Endothelial cell of umbilical vein (primary cell): ENCODE measurements around the gene CKS1B. TPM values are rescaled to one million over a fixed set of nuclear protein-coding genes. Genes with fewer than 3 reads are reported as not detected.
A peak's percentile ranks its signal among the peaks of the same experiment; 100 is the strongest.

Source experiments
- BruUV-seq: library from RNA; stranded (reverse); fragments of 400-500 nt; replicated peaks from 2 replicates; lab custom pipeline; 2021; lab: Mats Ljungman, UMichigan
- CTCF ChIA-PET: fragments of 300-600, 350-600 bp; sonication (Branson Sonifier 250); formaldehyde crosslinking; loops from one replicate; lab custom pipeline; 2021; ENCODE audit warnings: antibody characterized with exemption, inconsistent platforms; lab: Charles Lee
- POLR2A ChIA-PET: fragments of 300-600, 350-600 bp; sonication (Branson Sonifier 250); formaldehyde crosslinking; loops from one replicate; lab custom pipeline; 2021; ENCODE audit warnings: antibody characterized with exemption, inconsistent platforms; lab: Charles Lee
- DNase-seq: peaks from one replicate; pipeline ENCODE4 v3.0.0-alpha.2; 2011; ENCODE audit warnings: low read depth, low spot score
- FAIRE-seq: peaks from 2 replicates; lab custom pipeline; 2011; peaks lifted over from hg19 to GRCh38; lab: Jason Lieb, UNC
- H2AFZ ChIP-seq: 2 replicates; pipeline ENCODE4 v1.6.0; 2012; ENCODE audit warnings: low read depth, low read length, control low read depth, inconsistent platforms
- H3K27ac ChIP-seq: 2 replicates; pipeline ENCODE4 v1.5.1; 2011; ENCODE audit warnings: low read depth, mild to moderate bottlenecking, control low read depth, low read length, moderate library complexity; ENCODE audit not compliant: insufficient read depth
- H3K27me3 ChIP-seq, 2 experiments: 2 replicates each; pipeline versions ENCODE4 v1.6.0 to v1.6.1; 2011; ENCODE audit warnings: low read length in 2 of 2, mixed read lengths in 1 of 2; ENCODE audit not compliant: control insufficient read depth in 2 of 2, insufficient read depth in 2 of 2
- H3K36me3 ChIP-seq, 2 experiments: 2 replicates in 1 of 2; 3 replicates in 1 of 2; pipeline ENCODE4 v1.5.1; 2011; ENCODE audit warnings: low read length in 2 of 2, mild to moderate bottlenecking in 1 of 2, moderate library complexity in 1 of 2; ENCODE audit not compliant: control insufficient read depth in 2 of 2, insufficient read depth in 2 of 2; ENCODE audit errors: extremely low read depth in 1 of 2
- H3K4me1 ChIP-seq: 3 replicates; pipeline ENCODE4 v1.5.1; 2011; ENCODE audit warnings: mild to moderate bottlenecking, low read length; ENCODE audit not compliant: control insufficient read depth, insufficient read depth; ENCODE audit errors: extremely low read depth
- H3K4me2 ChIP-seq: 2 replicates; pipeline ENCODE4 v1.6.1; 2011; ENCODE audit warnings: low read length, control low read depth, mixed read lengths; ENCODE audit not compliant: insufficient read depth
- H3K4me3 ChIP-seq, 3 experiments: fragments of 200-600 bp in 1 of 3; sonication (generic), shearing (Covaris generic) in 1 of 3; replicated peaks in 1 of 3; 2 replicates each; pipeline ENCODE4 v1.5.1; 2011 to 2016; ENCODE audit warnings: control low read depth in 3 of 3, low read length in 3 of 3, mild to moderate bottlenecking in 2 of 3, inconsistent platforms in 1 of 3, low read depth in 1 of 3, moderate library complexity in 1 of 3; ENCODE audit not compliant: insufficient read depth in 1 of 3
- H3K79me2 ChIP-seq: 2 replicates; pipeline ENCODE4 v1.6.0; 2012; ENCODE audit warnings: low read length, inconsistent platforms; ENCODE audit not compliant: control insufficient read depth, insufficient read depth
- H3K9ac ChIP-seq: replicated peaks from 2 replicates; pipeline ENCODE3; 2011; ENCODE audit warnings: low read length, control low read depth; ENCODE audit not compliant: insufficient read depth; ENCODE audit errors: extremely low read depth
- H3K9me1 ChIP-seq: replicated peaks from 3 replicates; pipeline ENCODE4 v1.6.0; 2011; ENCODE audit warnings: mild to moderate bottlenecking, low read length; ENCODE audit not compliant: control insufficient read depth, insufficient read depth; ENCODE audit errors: extremely low read depth
- H3K9me3 ChIP-seq: replicated peaks from 2 replicates; pipeline ENCODE4 v1.5.1; 2012; ENCODE audit warnings: low read length, inconsistent platforms; ENCODE audit not compliant: control insufficient read depth, insufficient read depth
- H4K20me1 ChIP-seq: replicated peaks from 2 replicates; pipeline ENCODE3; 2011; ENCODE audit warnings: mild to moderate bottlenecking, low read length; ENCODE audit not compliant: control insufficient read depth, insufficient read depth; ENCODE audit errors: extremely low read depth
- CTCF ChIP-seq, 2 donors: IDR thresholded peaks; 1 replicate in 1 of 2; 2 replicates in 1 of 2; pipeline ENCODE4 v1.5.1; 2011; ENCODE audit warnings: low read length in 2 of 2, mild to moderate bottlenecking in 2 of 2, moderate library complexity in 2 of 2, control low read depth in 1 of 2, inconsistent platforms in 1 of 2, low read depth in 1 of 2; ENCODE audit not compliant: insufficient read depth in 1 of 2; ENCODE audit errors: extremely low read depth in 1 of 2
- EZH2 ChIP-seq: IDR thresholded peaks from 2 replicates; pipeline ENCODE4 v1.6.1; 2012; ENCODE audit warnings: borderline replicate concordance, low read depth, mild to moderate bottlenecking, moderate library complexity, low read length, inconsistent platforms; ENCODE audit not compliant: severe bottlenecking
- FOS ChIP-seq: IDR thresholded peaks from 2 replicates; pipeline ENCODE4 v1.6.1; 2011; ENCODE audit warnings: mild to moderate bottlenecking, low read length, moderate library complexity, borderline replicate concordance; ENCODE audit not compliant: insufficient read depth
- GATA2 ChIP-seq: IDR thresholded peaks from 2 replicates; pipeline ENCODE4 v1.7.0; 2011; ENCODE audit warnings: low read depth, mild to moderate bottlenecking, moderate library complexity, mixed read lengths, low read length; ENCODE audit not compliant: insufficient read length, insufficient read depth
- JUN ChIP-seq: IDR thresholded peaks from 2 replicates; pipeline ENCODE4 v1.6.1; 2011; ENCODE audit warnings: borderline replicate concordance, low read depth; ENCODE audit not compliant: insufficient read length, insufficient read depth
- MAX ChIP-seq: IDR thresholded peaks from 2 replicates; pipeline ENCODE4 v1.6.1; 2011; ENCODE audit not compliant: insufficient read depth, insufficient read length
- MYC ChIP-seq: IDR thresholded peaks from one replicate; pipeline ENCODE4 v1.6.1; 2011; ENCODE audit warnings: mild to moderate bottlenecking, low read depth, low read length
- POLR2A ChIP-seq: IDR thresholded peaks from 2 replicates; pipeline ENCODE4 v1.6.1; 2012; ENCODE audit warnings: low read depth, mild to moderate bottlenecking, control low read depth, low read length
- POLR2AphosphoS5 ChIP-seq: IDR thresholded peaks from 2 replicates; pipeline ENCODE4 v1.6.1; 2012; ENCODE audit warnings: low read depth, mild to moderate bottlenecking, control low read depth, low read length, moderate library complexity; ENCODE audit not compliant: insufficient read depth
- dilution Hi-C: fragments of 300-500 bp; cut with MboI; formaldehyde crosslinking; loops from one replicate; pipeline ENCODE4 v1.15.0; 2019; ENCODE audit warnings: low sequenced_read_pairs; ENCODE audit not compliant: extremely low pct_ligation_motif_present
- intact Hi-C: fragments of 100-400 bp; cut with micrococcal nuclease; formaldehyde crosslinking; loops from one replicate; pipeline ENCODE4 v1.10.0; 2022
- polyA plus RNA-seq, 4 experiments: library from polyadenylated mRNA; depleted of rRNA in 3 of 4; stranded (reverse) in 3 of 4; unstranded in 1 of 4; fragments of >200 nt; gene quantifications; 2 replicates each; pipeline versions ENCODE4 v1.2.1 to v1.2.3, GENCODE V29; 2011 to 2012; ENCODE audit warnings: missing spikeins in 1 of 4
- total RNA-seq: library from RNA; stranded (reverse); gene quantifications from 2 replicates; pipeline ENCODE4 v1.2.3, GENCODE V29; 2021

CKS1B gene
- total and polyA plus RNA-seq, 2 donors (not counting 3 experiments of a cell fraction or from before 2014, with no cell fraction given): 126 to 280 TPM

- Histone ChIP-seq H3K27ac (no peak overlapping the region), H2AFZ (no peak overlapping the region), H3K36me3 (peaks cover 0 to 6% of the 10 kb centered on the region in 2 experiments), H3K79me2 (no peaks in the 10 kb centered on the region), H3K4me2 (no peak overlapping the region), H3K27me3 (no peaks in the 10 kb centered on the region), H4K20me1 (no peaks in the 10 kb centered on the region), H3K9me3 (no peaks in the 10 kb centered on the region), H3K4me3 (no peak overlapping the region), H3K4me1 (peaks cover 3% of the 10 kb centered on the region), H3K9me1 (no peaks in the 10 kb centered on the region), H3K9ac (no peak overlapping the region)
- ChIA-PET POLR2A (interaction anchor here (0.7 to 1.7 kb wide), 4 partner anchors 10 to 137 kb away, joined by 3 to 10 read pairs (median 5); partner anchors contain the start of gene SHC1), CTCF (interaction anchor here (1.0 to 4.7 kb wide), 13 partner anchors 8 to 90 kb away, joined by 4 to 65 read pairs (median 7); partner anchors contain the start of genes FLAD1, PBXIP1, PYGO2 and SHC1)
- TF ChIP-seq MAX: no peak
- no peak for TF ChIP-seq GATA2
- no peak for TF ChIP-seq POLR2A
- TF ChIP-seq POLR2AphosphoS5: no peak
- no peak for TF ChIP-seq MYC
- no peak for TF ChIP-seq JUN
- no peak for TF ChIP-seq EZH2
- no peak for TF ChIP-seq FOS
- TF ChIP-seq CTCF (IDR thresholded peaks at IDR 0.05; ENCODE audit: extremely low read depth in 1 of 2, insufficient read depth in 1 of 2, low read depth in 1 of 2, low read length in 2 of 2): no peak
- DNase-seq (no peak), FAIRE-seq (peak; percentile 35)
- BruUV-seq: no TSS peak
- dilution Hi-C loops (no loop called here), intact Hi-C loops (no loop called here)
Observed at GRCh38 chr1:154994591-154994990, 20.1 kb downstream of the CKS1B start.
